Gastroesophageal sphincter (tissue), 4 donors: ENCODE measurements around the gene PLAC8L1. TPM values are rescaled to one million over a fixed set of nuclear protein-coding genes. Genes with fewer than 3 reads are reported as not detected.

Experiments
- ATAC-seq: fragments of 150-250 bp; one replicate; pipeline ENCODE4 v1.9.1; 2016; ENCODE audit warnings: mild to moderate bottlenecking, moderate library complexity
- H3K27ac ChIP-seq, 4 donors: fragments of 200-600 bp; sonication (generic) in 3 of 4; 1 replicate in 3 of 4; 2 replicates in 1 of 4; pipeline ENCODE4 v1.5.1; 2016 to 2019
- H3K27me3 ChIP-seq: fragments of 200-600 bp; sonication (generic); one replicate; pipeline ENCODE4 v1.5.1; 2019
- H3K36me3 ChIP-seq, 2 donors: fragments of 200-600 bp; sonication (generic); one replicate each; pipeline ENCODE4 v1.5.1; 2019; ENCODE audit warnings: control low read depth in 1 of 2
- H3K4me1 ChIP-seq, 3 donors: fragments of 200-600 bp; sonication (generic); 1 replicate in 2 of 3; 2 replicates in 1 of 3; pipeline ENCODE4 v1.5.1; 2016 to 2019; ENCODE audit warnings: control low read depth in 2 of 3
- H3K4me3 ChIP-seq, 2 donors: fragments of 200-600 bp; sonication (generic); one replicate each; pipeline ENCODE4 v1.5.1; 2019; ENCODE audit warnings: mild to moderate bottlenecking in 1 of 2, moderate library complexity in 1 of 2
- H3K9me3 ChIP-seq, 3 donors: fragments of 200-600 bp; sonication (generic); one replicate each; pipeline ENCODE4 v1.5.1; 2017 to 2019; ENCODE audit warnings: control low read depth in 2 of 3
- EP300 ChIP-seq: sonication (generic); formaldehyde crosslinking; IDR thresholded peaks from one replicate; pipeline ENCODE4 v1.6.1; 2017; ENCODE audit warnings: antibody characterized with exemption, mild to moderate bottlenecking
- POLR2A ChIP-seq, 2 donors: fragments of 450-650 bp; IDR thresholded peaks; one replicate each; pipeline ENCODE4 v1.6.1; 2017; ENCODE audit warnings: antibody characterized with exemption in 2 of 2, mild to moderate bottlenecking in 2 of 2, moderate library complexity in 1 of 2
- POLR2AphosphoS5 ChIP-seq: sonication (generic); formaldehyde crosslinking; IDR thresholded peaks from one replicate; pipeline ENCODE4 v1.6.1; 2017; ENCODE audit warnings: antibody characterized with exemption
- WGBS, 2 donors: methylation state at CpG; one replicate each; pipeline ENCODE4 v1.1.5; 2018; ENCODE audit warnings: low coverage in 1 of 2; 5-methylcytosine and 5-hydroxymethylcytosine counted together
- total RNA-seq, 4 donors: library from RNA; depleted of rRNA; stranded (reverse); fragments of >200 nt; gene quantifications; one replicate each; pipeline ENCODE4 v1.1.0, GENCODE V29; 2016
- TF ChIP-seq, protein P1 (sequence below), 4 experiments: fragments of 200-600 bp in 2 of 4; fragments of 450-650 bp in 2 of 4; sonication (generic) in 1 of 4; IDR thresholded peaks; one replicate each; pipeline ENCODE4 v1.5.1; 2017 to 2019; ENCODE audit warnings: antibody characterized with exemption in 4 of 4, mild to moderate bottlenecking in 2 of 4, moderate library complexity in 2 of 4

PLAC8L1 gene
- total RNA-seq, 4 donors from 2014 or later = 1.2 TPM; not detected in 3

DNA sequence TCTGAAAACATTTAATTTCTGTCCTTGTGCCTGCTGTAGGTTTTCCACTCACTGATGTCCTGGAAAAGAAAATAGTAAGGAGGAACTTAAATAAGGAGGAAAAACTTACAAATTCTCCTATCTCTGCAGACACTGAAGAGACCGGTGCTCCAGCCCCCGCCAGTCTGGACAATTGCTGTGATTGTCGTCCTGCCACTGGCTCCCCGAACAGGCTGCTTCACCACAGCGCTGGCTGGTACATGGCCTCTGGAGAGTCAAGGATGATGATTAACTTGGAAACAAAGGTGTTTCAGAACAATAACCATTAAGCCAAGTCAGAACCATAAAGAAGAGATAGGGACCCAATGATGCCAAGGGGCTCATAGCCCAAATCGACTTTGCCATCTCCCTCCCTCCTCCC is 7.3 kb downstream of the PLAC8L1 start:
- no peak for ATAC-seq
- TF ChIP-seq POLR2AphosphoS5 (no peak), POLR2A (IDR thresholded peaks at IDR 0.05) (no peak), EP300 (no peak)
- TF ChIP-seq, protein P1, sequence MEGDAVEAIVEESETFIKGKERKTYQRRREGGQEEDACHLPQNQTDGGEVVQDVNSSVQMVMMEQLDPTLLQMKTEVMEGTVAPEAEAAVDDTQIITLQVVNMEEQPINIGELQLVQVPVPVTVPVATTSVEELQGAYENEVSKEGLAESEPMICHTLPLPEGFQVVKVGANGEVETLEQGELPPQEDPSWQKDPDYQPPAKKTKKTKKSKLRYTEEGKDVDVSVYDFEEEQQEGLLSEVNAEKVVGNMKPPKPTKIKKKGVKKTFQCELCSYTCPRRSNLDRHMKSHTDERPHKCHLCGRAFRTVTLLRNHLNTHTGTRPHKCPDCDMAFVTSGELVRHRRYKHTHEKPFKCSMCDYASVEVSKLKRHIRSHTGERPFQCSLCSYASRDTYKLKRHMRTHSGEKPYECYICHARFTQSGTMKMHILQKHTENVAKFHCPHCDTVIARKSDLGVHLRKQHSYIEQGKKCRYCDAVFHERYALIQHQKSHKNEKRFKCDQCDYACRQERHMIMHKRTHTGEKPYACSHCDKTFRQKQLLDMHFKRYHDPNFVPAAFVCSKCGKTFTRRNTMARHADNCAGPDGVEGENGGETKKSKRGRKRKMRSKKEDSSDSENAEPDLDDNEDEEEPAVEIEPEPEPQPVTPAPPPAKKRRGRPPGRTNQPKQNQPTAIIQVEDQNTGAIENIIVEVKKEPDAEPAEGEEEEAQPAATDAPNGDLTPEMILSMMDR (IDR thresholded peaks at IDR 0.05) = no peak
- WGBS, 2 donors = 80 to 81% methylated on average over 6 of the region's 6 CpGs

DNA sequence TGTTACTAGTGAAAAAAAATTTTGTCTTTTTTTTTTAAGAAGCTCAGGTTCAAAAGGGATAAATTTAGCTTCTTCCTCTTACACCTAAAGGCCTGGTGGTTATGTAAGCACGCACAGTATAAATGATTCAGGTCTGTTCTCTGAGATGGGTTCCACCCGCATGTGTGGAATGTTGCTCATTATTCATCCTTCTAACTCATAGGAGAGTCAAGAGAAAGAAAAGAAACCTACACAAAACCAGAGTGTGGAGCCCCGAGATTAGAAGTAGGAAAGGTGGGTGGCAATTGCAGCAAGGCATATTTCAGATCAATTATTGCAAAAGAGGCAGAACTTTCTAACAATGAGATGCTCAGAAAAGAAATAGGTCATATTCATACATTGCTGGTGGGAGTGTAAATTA is 13.5 kb downstream of the PLAC8L1 start:
- no peaks in the 10 kb centered on the region for H3K27me3 ChIP-seq
- no peaks in the 10 kb centered on the region for H3K9me3 ChIP-seq
- TF ChIP-seq POLR2A (IDR thresholded peaks at IDR 0.05) = no peak
- TF ChIP-seq EP300 = no peak
- no peak for TF ChIP-seq POLR2AphosphoS5
- TF ChIP-seq, protein P1 (IDR thresholded peaks at IDR 0.05) = no peak
- WGBS, 2 donors = 59 to 79% methylated on average over 3 of the region's 3 CpGs
- no peaks in the 10 kb centered on the region for H3K36me3 ChIP-seq
- no peak overlapping the region for H3K4me3 ChIP-seq
- H3K4me1 ChIP-seq = no peaks in the 10 kb centered on the region
- H3K27ac ChIP-seq = no peak overlapping the region
- ATAC-seq = no peak

More for the DNA sequence above, 7.3 kb downstream of the PLAC8L1 start:
- H3K36me3 ChIP-seq = no peaks in the 10 kb centered on the region
- no peaks in the 10 kb centered on the region for H3K27me3 ChIP-seq
- no peak overlapping the region for H3K4me3 ChIP-seq
- no peaks in the 10 kb centered on the region for H3K4me1 ChIP-seq
- H3K27ac ChIP-seq = no peak overlapping the region
- H3K9me3 ChIP-seq = no peaks in the 10 kb centered on the region

DNA sequence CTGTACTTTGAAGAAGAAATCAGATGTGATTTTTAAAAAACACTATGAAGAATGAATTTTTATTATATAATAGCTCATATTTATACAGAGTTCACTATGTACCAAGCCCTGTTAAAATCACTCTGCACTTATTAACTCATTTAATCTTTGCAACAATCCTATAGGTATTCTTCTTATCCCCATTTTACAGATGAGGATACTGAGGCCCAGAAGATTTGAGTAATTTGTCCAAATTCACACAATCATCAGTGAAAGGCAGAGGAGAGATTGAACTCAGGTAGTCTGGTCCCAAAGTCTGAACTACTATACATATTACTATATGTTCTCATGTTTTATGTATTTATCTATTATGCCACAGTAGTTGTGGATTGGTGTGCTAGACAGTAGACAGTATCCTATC is 16.1 kb downstream of the PLAC8L1 start:
- Histone ChIP-seq H3K9me3 (no peaks in the 10 kb centered on the region), H3K4me1 (no peaks in the 10 kb centered on the region), H3K27me3 (no peaks in the 10 kb centered on the region), H3K36me3 (no peaks in the 10 kb centered on the region), H3K27ac (no peak overlapping the region), H3K4me3 (no peak overlapping the region)
- no peak for ATAC-seq
- TF ChIP-seq EP300 = no peak
- no peak for TF ChIP-seq POLR2A (IDR thresholded peaks at IDR 0.05)
- TF ChIP-seq, protein P1 (IDR thresholded peaks at IDR 0.05) = no peak
- no peak for TF ChIP-seq POLR2AphosphoS5

DNA sequence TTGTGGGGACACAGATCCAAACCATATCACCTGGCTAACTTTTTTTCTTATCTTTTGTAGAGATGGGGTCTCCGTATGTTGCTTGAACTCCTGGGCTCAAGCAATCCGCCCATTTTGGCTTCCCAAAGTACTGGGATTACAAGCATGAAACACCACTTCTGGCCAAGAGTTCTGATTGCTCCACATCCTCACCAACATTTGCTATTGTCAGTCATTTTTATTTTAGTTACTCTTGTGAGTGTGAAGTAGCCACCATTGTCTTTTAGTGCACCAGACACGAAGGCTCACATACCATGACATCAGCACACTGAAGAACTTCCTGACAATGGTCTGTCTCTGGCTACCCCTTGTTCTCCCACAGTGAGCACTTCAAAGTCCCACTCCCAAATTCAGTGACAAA is 17.3 kb downstream of the PLAC8L1 start:
- Histone ChIP-seq H3K36me3 (no peaks in the 10 kb centered on the region), H3K4me3 (no peak overlapping the region), H3K27ac (no peak overlapping the region), H3K27me3 (no peaks in the 10 kb centered on the region), H3K9me3 (peaks cover 0 to 1% (median 0%) of the 10 kb centered on the region in 3 donors), H3K4me1 (no peaks in the 10 kb centered on the region)
- 90 to 93% methylated on average over 2 to 3 of the region's 3 CpGs for WGBS, 2 donors
- TF ChIP-seq EP300 = no peak
- TF ChIP-seq, protein P1 (IDR thresholded peaks at IDR 0.05) = no peak
- TF ChIP-seq POLR2A (IDR thresholded peaks at IDR 0.05) = no peak
- no peak for TF ChIP-seq POLR2AphosphoS5
- ATAC-seq = no peak

DNA sequence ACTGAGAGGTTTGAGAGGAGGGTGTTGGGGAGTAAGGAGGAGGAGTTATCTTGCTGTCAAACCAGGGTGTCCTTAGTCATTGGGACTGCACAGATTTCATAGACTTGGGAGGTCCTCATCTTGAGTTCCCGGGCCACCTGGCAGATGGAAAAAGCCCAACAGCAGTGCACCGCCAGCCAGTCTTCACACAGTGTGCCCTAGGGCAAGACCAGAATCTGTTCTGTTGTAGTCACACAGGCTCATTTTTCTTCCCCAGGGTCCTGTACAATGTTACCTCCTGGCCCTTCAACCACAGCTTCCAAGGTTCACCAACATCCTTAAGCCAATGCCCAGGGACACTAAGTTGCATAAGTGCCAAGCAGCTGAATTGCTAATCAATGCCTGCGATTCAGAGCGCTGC is 21.0 kb downstream of the PLAC8L1 start:
- TF ChIP-seq, protein P1 (IDR thresholded peaks at IDR 0.05) = no peak
- TF ChIP-seq POLR2AphosphoS5 (no peak), EP300 (no peak), POLR2A (IDR thresholded peaks at IDR 0.05) (no peak)
- no peak overlapping the region for H3K4me3 ChIP-seq
- no peaks in the 10 kb centered on the region for H3K4me1 ChIP-seq
- H3K36me3 ChIP-seq = no peaks in the 10 kb centered on the region
- 98 to 100% methylated on average over 3 of the region's 4 CpGs for WGBS, 2 donors
- no peak for ATAC-seq
- no peaks in the 10 kb centered on the region for H3K27me3 ChIP-seq
- H3K27ac ChIP-seq = no peak overlapping the region
- peaks cover 0 to 4% (median 0%) of the 10 kb centered on the region in 3 donors for H3K9me3 ChIP-seq
